ENCODE measurements around the gene ASTL.

- no peak for TF ChIP-seq EZH2phosphoT487 (IDR thresholded peaks at IDR 0.05; ENCODE audit: insufficient read depth, low read depth)
- TF ChIP-seq EZH2 (IDR thresholded peaks at IDR 0.05; ENCODE audit: insufficient read depth, poor library complexity, severe bottlenecking) = no peak
Observed at GRCh38 chr2:96184188-96184587, 45.9 kb upstream of the ASTL start.

Data from GM23248 (cell line).